Left colon (tissue), 2 donors: ENCODE results near the gene C2CD4B. TPM values are rescaled to one million over a fixed set of nuclear protein-coding genes. Genes with fewer than 3 reads are reported as not detected.
A peak's percentile ranks its signal among the peaks of the same experiment; 100 is the strongest.

ENCODE experiments used
- ATAC-seq: fragments of 200-7000 bp; cut with Tn5 transposase; one replicate; pipeline ENCODE4 v1.9.1; 2020; ENCODE audit warnings: mild to moderate bottlenecking, moderate library complexity
- DNase-seq, 2 donors: peaks; one replicate each; pipeline ENCODE4 v3.0.0-alpha.2; 2020
- intact Hi-C, 2 donors: fragments of 100-400 bp; cut with DNase I in 1 of 2; cut with micrococcal nuclease in 1 of 2; formaldehyde crosslinking; loops; one replicate each; pipeline versions ENCODE4 v1.11.2 to v1.14.0; 2022; cut with DNase I, micrococcal nuclease
- total RNA-seq, 2 donors: library from RNA; stranded (reverse); fragmentation: NEBNext Ultra II Directional; extraction: Animal tissue kit (Norgen Biotek cat#: 25700); gene quantifications; one replicate each; pipeline ENCODE4 v1.2.1, GENCODE V29; 2021
- donor health status: DM: no; HTN: no; CAD: no.
- donor health status: DM: yes; HTN: yes; CAD: no.

C2CD4B gene
- total RNA-seq, 2 donors from 2014 or later: 1.7 to 2.8 TPM

DNA sequence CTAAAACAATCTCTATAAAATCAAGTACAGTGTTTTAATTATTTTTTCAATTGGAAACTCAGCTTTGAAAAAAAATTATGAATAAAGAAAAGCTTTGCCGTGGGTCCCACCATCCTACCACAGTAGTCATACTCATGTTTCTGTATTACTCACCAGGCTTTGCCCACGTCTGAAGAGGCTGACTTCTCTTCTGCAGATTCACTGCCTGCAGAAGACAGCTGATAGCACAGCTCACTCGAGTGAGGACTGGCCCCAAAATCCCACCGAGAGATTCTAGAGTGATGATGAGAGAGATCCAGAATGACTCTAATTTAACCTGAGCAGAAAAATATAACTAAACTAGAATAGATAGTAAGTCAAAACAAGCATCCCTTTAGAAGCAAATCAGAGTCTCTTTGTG lies 11.9 kb downstream of the C2CD4B start:
- intact Hi-C loops: no loop called here
- no peak for ATAC-seq
- no peak for DNase-seq

DNA sequence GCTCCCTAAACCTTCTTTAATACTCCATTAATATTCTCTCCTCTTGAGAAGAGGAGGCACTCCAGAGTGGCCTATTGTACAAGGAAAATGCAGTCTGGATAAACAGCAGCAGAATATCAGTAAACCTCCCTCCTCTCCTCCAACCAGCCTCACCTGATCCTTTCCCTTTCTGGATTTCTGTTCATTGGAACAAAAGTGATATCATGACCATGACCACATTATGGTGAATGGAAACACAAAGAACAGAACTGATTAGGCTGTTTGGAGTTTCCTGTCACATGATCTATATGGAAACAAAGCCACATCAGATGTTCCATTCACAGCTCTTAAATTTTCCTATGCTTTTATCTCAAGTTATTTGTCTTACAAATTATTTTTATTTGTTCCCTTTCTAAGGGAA lies 14.6 kb downstream of the C2CD4B start:
- intact Hi-C loops: no loop called here
- no peak for DNase-seq
- ATAC-seq: no peak

DNA sequence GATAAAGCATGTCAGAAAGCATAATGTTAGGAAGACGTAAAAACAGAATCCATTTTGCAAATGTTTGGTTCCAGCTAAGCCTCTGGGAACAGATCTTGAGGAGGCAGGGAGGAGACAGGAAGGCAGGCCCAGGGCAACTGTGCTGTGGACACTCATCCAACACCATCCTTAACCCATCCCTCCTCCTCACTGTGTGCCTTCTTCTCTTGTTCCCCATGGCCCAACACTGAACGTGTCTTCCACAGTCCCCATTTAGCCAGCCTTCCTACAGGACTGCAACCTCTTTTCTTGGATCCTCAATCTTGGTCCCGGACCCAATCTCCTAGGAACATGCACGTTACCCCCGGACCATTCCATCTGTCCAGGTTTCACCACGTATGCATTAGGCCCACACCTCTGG lies 15.4 kb downstream of the C2CD4B start:
- DNase-seq (no peak), ATAC-seq (no peak)
- intact Hi-C loops: no loop called here

DNA sequence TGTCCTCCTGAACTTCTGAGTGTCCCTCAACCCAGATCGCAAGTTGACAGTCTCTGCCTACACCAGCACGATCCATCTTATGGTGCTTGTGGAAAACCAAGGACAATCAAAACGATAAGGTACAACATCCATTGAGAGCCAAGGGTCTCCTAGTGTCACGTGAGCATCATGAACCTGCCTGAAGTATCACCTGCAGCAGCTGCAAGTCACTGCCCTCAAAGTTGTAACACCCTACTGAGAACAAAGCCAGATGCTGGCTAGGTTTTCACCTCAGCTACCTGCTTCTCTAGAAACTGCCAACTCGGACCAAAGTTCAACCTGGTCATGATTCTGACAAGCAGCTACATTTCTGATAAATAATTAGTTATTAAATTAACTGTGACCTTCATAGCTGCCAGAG lies 17.5 kb downstream of the C2CD4B start:
- DNase-seq (no peak), ATAC-seq (peak; percentile 53)
- intact Hi-C loops: no loop called here

DNA sequence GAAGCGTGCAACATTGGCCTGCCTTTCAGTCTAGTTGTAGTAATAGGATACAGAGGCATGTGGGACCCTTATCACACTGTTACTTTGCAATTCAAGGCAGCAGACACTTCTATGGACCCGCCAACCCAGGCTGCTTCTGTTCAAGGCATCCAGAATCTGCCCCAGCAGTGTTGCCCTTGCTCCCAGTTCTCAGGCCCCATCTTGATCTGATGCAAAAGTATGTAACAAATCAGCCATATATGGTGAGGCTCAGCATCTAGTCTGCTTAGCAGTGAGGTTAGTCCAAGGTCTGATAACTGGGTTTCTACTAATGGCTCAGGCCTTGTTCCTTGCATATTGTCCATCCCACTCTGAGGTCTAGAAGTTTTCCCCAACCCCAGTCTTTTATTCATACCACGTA lies 17.9 kb downstream of the C2CD4B start:
- DNase-seq (no peak), ATAC-seq (no peak)

DNA sequence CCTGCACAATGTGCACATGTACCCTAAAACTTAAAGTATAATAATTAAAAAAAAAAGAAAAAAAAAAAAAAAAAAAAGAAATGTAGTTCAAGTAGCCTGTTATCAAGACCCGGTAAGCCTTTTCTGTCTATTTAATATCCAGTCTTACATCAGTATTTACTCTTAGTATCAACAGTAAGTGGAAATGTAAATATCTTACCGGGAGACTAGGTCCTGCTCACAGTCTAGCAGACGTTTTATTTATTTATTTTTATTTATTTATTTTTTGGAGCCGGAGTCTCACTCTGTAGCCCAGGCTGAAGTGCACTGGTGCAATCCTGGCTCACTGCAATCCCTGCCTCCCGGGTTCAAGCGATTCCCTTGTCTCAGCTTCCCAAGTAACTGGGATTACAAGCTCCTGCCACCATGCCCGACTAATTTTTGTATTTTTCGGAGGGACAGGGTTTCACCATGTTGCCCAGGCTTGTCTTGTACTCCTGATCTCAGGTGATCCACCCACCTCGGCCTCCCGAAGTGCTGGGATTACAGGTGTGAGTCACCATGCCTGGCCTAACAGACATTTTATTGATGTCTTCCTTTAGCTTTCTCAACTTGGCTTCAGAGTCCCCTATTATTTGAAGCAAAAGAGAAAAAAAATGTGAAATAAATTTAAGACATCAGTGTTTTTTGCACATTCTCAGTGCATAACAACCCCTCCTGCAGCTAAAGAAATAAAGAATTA lies 19.9 kb downstream of the C2CD4B start:
- DNase-seq: no peak
- intact Hi-C loops: no loop called here
- ATAC-seq: no peak

More for the DNA sequence above, 17.9 kb downstream of the C2CD4B start:
- intact Hi-C loops: no loop called here

DNA sequence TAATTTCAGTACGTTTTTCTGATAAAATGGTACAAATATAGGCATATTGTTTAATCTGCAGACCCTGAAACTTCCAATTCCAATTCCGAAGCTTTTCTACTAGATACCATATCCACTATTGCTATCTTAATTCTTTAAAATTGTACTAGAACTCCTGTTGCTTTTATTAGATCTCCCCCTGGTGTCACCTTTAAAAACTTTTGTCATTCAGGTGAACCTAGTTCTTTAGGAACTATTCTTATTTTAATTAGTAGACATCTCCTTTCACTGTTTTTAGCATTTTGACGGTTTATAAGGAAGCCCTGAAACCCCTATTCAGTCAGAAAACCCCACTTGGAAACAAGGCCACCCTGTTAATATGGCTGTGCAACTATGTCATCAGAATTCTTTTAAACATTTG lies 22.3 kb downstream of the C2CD4B start:
- intact Hi-C loops: no loop called here
- ATAC-seq (peak; percentile 25), DNase-seq (no peak)

DNA sequence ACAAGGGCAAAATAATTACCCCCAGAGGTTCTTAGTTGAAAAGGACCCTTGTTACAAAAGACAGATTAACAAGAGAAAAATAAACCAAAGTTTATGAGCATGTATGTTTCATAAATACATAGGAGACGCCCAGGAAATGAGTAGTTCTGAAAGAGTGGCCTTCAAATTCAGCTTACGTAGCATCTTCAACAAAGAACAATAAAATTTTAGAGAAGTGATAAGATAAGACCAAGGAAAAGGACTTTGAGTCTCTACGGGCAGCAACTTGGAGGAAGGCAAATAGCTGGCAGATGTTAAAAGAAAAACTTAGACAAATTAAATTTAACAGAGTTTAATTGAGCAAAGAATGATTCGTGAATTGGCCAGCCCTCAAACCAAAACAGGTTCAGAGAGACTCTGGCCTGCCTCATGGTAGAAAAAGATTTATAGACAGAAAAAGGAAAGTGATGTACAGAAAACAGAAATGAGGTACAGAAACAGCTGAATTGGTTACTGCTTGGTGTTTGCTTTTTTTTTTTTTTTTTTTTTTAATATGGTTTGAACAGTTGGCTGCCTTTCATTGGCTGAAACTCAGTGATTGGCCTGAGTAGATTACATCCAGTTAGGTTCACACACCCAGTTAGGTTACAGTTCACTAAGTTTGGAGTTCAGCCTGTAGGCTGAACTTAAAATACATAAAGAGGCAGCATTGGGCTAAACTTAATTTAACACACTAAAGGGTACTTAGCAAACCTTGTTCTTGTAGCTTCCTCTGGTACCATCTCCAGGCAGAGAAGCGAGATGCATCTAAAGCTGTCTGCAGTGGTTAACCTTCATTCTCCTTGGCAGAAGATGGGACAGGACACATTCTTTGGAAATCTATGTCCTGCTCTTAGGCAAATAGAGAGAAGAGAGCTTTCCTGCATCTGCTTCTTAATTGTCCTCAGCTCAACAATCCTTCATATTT lies 23.2 kb downstream of the C2CD4B start:
- no peak for DNase-seq
- ATAC-seq: peak; percentile 91
- intact Hi-C loops: no loop called here

DNA sequence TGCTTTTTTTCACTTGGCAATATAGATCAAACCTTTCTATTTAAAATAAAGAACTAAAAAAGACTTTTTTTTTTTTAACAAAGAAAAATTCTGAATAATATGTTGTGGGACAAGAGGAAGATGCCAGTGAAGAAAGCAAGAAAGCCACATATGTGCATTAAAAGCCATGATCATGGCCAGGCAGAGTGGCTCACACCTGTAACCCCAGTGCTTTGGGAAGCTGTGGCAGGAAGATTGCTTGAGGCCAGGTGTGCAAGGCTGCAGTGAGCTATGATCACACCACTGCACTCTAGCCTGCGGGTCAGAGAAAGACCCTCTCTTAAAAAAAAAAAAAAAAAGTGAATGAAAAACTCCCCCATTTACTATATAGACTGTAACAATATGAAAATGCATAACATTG lies 23.9 kb downstream of the C2CD4B start:
- ATAC-seq (peak; percentile 23), DNase-seq (no peak)
- intact Hi-C loops: no loop called here

DNA sequence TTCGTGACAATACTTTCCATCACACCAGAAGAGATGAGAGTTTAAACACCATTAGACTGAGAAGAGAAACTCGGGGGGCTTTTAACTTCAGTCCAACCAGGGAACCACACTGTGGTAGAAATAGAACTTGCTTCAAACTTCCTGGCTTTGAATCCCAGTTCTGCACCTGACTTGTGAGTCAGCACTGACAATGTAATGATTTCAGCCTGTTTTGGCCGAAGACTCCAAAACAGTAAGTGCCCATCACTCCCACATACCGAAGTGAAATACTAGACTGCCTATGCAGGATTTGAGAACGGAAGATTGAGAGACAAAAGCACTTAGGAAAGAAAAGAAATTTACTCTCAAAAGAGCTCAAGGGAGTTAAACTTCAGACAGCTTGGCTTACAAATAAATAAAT lies 27.0 kb downstream of the C2CD4B start:
- intact Hi-C loops: no loop called here
- no peak for DNase-seq
- no peak for ATAC-seq

DNA sequence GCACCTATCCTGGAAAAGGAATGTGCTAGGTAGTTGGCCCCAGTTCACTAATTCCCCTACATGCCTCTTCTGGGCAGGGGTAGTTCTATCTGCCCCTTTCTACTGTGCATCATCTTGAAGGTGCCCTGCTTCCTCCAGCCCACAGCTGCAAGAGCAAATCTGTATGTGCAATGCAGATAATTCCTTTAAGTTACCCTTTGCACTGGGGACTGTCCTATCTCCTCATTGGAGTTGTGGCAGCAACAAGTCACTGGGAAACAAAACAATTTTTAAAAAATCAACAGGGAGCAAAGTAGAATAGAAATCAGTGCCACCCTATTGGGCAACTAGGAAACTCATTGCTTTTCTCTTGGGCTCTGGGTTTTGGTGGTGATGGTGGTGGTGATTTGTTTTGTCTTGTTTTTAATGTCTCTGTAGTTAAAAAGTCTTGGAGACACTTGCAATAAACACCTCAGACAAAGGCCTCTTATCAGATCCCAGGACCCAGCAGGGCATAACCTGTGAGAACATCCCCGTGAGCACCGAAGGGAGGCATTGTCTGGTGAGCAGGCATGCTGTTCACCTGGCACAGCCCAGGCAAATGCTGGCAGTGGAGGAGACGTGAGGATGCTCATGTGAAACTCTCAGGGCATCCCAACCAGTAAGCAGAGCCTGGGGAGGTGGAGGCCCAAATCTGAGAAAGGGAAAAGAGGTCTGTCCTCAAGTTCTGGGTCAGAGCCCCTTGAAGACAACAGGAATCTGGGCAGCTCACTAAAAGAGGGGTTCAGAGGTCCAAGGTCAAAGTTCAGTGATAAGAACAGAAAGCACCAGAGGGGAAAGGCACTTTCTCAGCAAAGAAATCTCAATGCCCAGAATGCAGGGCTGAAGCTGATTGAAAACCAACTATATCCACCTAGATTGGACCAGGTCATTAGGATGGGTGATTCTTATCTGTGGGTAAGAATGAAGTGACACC lies 27.9 kb downstream of the C2CD4B start:
- DNase-seq (no peak), ATAC-seq (no peak)
- intact Hi-C loops: no loop called here

DNA sequence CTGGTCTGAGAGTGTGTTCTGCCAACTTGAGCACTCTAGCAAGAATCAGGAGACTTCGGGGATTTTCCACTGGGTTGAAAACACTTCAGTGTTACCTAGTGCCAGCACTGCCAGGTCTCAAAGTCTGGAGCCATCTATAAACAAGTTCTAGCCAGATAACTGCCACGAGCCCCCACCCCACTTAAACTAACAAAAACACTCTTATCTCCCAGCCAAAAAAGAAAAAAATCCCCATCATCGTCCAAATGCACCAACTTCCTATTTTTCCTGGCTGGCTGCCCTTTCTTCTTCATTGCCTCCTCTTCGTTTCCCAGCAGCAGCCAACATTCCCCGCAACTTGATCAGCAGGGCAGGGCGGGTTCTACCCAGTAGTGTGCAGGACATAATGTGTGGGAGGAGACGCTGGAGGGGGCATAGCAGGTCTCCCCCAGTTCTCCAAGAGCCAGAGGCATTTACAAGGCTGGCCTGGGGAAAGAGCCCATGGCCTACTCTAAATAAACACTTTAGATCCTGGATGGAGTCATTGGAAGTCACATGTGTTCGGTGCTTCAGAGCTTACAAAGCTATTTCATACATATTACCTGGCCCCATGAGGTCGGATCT lies 29.5 kb downstream of the C2CD4B start:
- peak; percentile 70 for ATAC-seq
- DNase-seq: peak in 1 of 2 donors; percentile 66
- intact Hi-C loops: no loop called here

DNA sequence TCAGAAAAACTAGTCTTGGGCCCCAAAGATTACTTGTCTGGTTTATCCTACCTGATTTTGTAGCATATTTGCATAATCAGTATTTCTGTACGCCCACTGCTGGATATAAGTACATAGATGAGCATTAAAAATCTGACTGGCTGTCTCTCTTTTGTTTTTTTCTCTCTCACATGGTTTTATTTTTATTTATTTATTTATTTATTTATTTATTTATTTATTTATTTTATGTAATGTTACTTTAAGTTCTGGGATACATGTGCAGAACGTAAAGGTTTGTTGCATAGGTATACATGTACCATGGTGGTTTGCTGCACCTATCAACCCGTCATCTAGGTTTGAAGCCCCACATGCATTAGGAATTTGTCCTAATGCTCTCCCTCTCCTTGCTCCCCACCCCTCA lies 31.9 kb downstream of the C2CD4B start:
- ATAC-seq (no peak), DNase-seq (no peak)
- intact Hi-C loops: no loop called here

DNA sequence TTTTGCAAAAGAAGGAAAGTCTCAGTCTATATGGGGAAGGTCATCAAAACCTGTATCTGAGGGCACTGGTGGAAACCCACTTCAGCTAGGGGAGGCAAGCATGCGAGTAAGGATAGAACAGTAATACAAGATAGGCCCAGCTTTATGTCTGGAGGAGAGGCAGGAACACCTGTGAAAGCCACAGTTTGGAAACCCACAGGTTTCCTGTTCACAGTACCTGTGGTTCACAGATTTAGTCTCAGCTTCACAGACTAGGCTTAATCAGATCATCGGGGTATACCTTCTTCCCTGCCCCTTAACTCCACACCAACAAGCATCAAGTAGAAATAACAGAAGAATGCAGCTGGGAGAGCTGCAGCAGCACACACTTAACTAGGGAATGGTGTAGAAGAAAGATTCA lies 36.2 kb downstream of the C2CD4B start:
- DNase-seq (no peak), ATAC-seq (no peak)
- intact Hi-C loops: no loop called here

DNA sequence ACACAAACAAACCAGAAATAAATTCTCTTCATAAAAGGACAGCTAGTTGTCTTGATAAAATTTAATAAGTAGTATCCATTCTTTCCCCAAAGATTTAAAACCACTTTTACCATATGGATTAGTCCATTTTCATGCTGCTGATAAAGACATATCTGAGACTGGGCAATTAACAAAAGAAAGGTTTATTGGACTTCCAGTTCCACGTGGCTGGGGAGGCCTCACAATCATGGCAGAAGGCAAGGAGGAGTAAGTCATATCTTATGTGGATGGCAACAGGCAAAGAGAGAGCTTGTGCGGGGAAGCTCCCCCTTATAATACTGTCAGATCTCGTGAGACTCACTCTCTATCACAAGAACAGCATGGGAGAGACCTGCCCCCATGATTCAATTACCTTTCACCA lies 38.7 kb downstream of the C2CD4B start:
- no peak for DNase-seq
- intact Hi-C loops: no loop called here
- no peak for ATAC-seq

DNA sequence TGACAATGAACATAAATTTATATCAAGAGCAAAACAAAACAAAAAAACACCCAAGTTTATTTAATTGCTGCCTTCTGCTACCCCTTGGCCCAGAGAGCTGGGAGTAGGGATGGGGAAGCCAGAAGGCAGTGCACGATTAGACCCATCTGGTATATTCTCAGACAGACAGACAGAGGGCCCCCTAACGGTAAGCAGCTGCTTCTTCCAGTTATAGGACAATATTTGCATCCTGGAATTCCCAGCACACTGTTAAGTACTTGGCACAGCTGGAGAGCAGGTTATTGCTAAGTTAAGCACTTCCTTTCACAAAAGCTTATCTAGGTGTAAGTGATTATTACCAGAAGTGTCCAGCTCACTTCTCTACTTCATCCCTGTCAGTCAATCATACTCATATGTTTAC lies 39.3 kb downstream of the C2CD4B start:
- intact Hi-C loops: no loop called here
- ATAC-seq (peak; percentile 82), DNase-seq (peak; percentile 43 to 59)

DNA sequence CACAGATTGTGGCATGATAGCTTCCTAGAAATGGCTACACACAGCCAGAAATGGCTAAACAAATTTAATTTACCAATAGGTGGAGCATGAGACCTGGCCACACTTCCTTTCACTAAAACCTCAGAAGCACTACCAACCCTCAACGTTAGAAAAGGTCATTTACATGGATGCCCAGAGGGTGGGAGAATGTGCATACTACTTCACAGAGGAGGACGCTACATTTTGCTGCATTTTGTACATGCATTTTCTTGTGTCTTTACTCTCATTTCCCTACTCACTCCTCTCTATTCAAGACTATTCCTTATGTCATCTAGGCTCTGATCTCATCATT lies 40.1 kb downstream of the C2CD4B start:
- peak; percentile 13 for ATAC-seq
- intact Hi-C loops: no loop called here
- no peak for DNase-seq

DNA sequence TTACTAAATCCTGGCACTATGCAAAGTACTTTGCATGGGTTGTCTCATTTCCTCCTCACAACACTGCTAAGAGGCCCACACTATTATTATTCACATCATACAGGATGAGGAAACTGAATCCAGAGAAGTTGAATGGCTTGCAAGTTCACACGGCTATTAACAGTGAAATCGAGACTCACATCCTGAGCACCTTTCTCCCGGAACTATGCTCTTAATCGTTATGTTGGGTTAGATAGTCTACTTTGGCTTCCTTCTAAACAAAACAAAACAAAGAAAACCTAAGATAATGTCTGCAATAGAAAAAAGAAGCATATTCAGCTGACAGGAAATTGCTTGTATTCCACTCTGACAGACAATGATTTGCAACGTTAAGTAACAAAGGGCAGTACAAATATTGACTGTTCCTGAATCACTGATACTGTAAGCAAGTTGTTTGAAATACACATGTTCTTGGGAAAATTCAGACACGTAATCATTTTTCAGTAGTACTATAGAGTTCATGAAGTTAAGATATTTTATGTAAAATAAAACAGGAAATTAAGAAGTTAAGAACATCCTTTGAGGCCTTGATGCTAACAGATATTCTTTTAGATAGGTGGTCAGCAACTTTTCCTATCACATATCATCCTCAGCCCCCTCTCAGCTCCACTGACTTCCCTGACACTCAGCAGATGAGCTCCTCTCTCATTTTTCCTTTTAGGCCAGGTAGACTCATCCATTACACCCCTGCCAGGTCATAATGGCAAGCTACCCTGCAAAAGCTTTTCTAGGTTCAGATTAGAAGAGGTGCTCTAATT lies 40.7 kb downstream of the C2CD4B start:
- intact Hi-C loops: no loop called here
- no peak for DNase-seq
- ATAC-seq: peak; percentile 59
